Renal cortex interstitium (tissue), 11 donors: ENCODE measurements around the gene PCDHGC3. TPM values are rescaled to one million over a fixed set of nuclear protein-coding genes. Genes with fewer than 3 reads are reported as not detected.

Experiments used
- DNase-seq, 11 donors: peaks; one replicate each; pipeline ENCODE4 v3.0.0-alpha.2; 2013; ENCODE audit warnings: low read depth in 9 of 11, low spot score in 4 of 11; ENCODE audit errors: extremely low read depth in 1 of 11
- polyA plus RNA-seq, 3 donors: library from polyadenylated mRNA; unstranded; fragments of 120-200 nt; gene quantifications; one replicate each; pipeline ENCODE4 v1.2.1, GENCODE V29; 2013; ENCODE audit not compliant: insufficient read length in 3 of 3

Gene PCDHGC3
- polyA plus RNA-seq, 3 donors = 90.0 to 127 (median 97.3) TPM

GRCh38 chr5:141477815-141478214, 2.0 kb downstream of the PCDHGC3 start:
- no peak for DNase-seq

GRCh38 chr5:141478321-141478945, 2.7 kb downstream of the PCDHGC3 start:
- DNase-seq = peak in 1 of 11 donors; percentile 52

DNA sequence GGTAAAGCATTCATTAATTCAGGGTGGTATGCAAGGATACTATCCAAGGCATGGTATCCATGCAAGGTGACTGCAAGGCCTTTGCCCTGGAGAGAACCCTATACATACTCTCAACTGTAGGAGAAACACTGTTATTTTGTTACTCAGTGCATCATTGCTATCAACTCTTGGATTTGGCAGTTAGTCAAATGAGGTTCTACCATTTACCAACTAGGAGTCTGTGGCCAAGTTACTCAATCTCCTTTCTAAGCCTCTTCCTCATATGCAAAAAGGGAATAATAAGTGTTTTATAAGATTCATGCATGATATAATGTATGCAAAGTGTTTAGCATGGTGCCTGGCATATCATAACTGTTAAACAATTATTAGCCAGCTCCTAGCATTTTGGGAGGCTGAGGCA, 4.0 kb downstream of the PCDHGC3 start:
- DNase-seq = no peak

DNA sequence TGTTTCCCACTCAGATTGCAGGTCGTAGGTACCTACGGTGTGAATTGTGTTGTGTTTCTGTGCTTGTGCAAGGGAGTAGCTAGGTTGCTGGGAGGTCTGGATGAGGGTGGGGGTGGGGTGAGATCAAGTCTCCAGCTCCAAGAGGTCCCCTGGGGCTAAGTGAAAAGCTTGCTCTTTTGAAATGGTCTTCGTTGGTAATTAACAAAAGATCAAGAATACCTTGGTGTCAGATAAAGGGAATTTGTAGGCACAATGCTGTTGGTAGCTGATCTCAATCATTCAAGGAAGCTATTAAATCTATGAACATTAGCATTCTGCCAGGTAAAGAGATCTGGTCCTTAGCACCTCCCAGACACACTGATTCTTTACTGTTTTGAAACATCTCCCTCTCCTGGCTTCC, 8.1 kb downstream of the PCDHGC3 start:
- DNase-seq = no peak

DNA sequence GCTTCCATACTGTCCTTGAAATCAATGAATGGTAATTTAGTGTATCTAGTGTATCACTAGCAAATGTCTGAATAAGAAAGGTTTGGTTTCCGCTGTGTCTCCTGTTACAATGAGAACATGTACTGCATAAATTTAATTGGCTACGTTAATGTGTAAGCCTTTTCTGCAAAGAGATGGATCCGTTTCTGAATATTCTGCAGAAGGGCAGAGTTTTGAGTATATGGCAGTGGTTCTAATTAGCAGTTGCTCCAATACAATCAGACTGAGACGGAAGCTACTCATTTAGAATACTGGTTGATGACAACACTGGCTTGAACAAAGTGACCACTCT, 8.5 kb downstream of the PCDHGC3 start:
- no peak for DNase-seq

GRCh38 chr5:141484641-141485311, 9.0 kb downstream of the PCDHGC3 start, which contains the start of gene PCDHGC4:
PCDHGC4 (plus strand) TSS chr5:141485030; CDS start chr5:141485174, 144 bp downstream.
- no peak for DNase-seq

DNA sequence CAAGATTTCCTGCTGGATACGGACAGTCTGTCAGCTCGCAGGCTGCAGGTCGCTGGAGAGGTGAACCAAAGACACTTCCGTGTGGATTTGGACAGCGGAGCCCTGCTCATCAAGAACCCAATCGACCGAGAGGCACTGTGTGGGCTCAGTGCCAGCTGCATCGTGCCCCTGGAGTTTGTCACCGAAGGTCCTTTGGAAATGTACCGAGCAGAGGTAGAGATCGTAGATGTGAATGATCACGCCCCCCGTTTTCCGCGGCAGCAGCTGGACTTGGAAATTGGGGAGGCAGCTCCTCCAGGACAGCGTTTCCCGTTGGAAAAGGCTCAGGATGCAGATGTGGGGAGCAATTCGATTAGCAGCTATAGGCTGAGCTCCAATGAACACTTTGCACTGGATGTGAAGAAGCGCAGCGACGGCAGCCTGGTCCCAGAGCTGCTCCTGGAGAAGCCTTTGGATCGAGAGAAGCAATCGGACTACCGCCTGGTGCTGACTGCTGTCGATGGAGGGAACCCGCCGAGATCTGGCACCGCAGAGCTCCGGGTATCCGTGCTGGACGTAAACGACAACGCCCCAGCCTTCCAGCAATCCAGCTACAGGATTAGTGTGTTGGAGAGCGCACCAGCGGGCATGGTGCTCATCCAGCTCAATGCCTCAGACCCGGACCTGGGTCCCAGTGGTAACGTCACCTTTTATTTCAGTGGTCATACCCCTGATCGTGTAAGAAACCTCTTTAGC, 9.7 kb downstream of the PCDHGC3 start:
- DNase-seq = no peak

GRCh38 chr5:141486091-141486490, 10.3 kb downstream of the PCDHGC3 start:
- DNase-seq = no peak

DNA sequence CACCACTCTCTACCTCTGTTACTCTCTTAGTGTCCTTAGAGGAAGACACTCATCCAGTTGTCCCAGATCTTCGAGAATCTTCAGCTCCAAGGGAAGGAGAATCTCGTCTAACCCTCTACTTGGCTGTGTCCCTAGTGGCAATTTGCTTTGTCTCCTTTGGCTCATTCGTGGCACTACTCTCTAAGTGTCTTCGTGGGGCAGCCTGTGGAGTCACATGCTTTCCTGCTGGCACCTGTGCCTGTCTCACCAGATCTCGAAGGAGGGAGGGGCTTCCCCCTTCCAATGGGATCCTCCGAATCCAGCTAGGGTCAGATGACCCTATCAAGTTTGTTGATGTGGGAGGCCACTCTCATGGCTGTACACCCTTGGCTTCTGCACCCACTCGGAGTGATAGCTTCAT, 11.4 kb downstream of the PCDHGC3 start:
- no peak for DNase-seq

- DNase-seq = no peak
Observed at GRCh38 chr5:141488591-141489561, 13.1 kb downstream of the PCDHGC3 start, which contains the start of gene PCDHGC5. PCDHGC5 (plus strand) TSS chr5:141489081; CDS start chr5:141489241, 160 bp downstream.

DNA sequence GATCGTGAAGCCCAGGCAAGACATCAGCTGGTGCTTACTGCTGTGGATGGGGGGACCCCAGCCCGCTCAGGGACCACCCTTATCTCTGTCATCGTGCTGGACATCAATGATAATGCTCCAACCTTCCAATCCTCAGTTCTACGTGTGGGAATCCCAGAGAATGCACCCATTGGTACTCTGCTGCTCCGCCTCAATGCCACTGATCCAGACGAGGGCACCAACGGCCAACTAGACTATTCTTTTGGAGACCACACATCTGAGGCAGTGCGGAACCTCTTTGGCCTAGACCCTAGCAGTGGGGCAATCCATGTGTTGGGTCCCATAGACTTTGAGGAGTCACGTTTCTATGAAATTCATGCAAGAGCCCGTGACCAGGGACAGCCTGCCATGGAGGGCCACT, 14.1 kb downstream of the PCDHGC3 start:
- no peak for DNase-seq

GRCh38 chr5:141490271-141490670, 14.5 kb downstream of the PCDHGC3 start:
- DNase-seq = no peak

- DNase-seq = no peak
Observed at GRCh38 chr5:141490771-141491170, 15.0 kb downstream of the PCDHGC3 start.

- no peak for DNase-seq
Observed at GRCh38 chr5:141491323-141492167, 15.8 kb downstream of the PCDHGC3 start.

DNA sequence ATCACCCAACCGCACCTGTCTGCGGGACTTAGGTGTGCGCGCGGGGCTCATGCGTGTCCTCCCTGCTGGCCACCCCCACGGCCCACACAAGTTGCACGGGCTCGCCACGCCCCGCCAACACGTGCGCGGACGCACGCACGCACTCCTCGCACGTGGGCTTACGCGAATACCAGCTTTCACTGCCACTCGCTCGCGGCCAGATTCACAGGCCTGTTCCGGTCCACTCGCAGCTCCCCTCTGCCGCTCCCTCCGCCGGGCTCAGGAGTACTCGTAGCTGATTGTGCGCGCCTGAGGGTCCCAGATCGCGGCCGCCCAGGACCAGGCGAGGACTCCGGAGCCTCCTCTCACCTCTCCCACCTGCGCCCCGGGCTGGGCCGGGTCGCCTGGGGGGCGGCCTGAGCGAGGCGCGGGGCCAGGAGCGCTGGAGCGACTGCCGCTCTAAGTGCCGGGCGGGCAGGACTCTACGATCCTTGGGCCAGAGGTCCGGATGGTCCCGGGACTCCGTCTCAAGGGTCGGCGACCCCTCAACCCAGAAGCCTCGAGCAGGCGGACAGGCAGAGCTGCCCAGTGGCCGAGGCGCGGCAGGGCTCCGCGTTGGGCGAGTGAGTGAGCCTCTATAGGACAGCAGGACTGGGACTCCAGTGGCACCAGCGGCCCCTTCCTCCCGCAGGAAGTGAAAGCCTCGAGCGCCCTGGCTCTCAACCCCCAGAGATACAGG, 16.6 kb downstream of the PCDHGC3 start:
- no peak for DNase-seq

- DNase-seq = no peak
Observed at GRCh38 chr5:141493500-141494422, 18.0 kb downstream of the PCDHGC3 start.
